NCI-H2029 treated with DMSO at 0.1 percent for 48 hours (cell line): ENCODE measurements around the gene CTNNBL1.

Experiments used
- DNase-seq: peaks from one replicate; lab custom pipeline; 2025; lab: John Stamatoyannopoulos, UW

CTNNBL1 gene

GRCh38 chr20:37879843-37880242 is 186.0 kb downstream of the CTNNBL1 start:
- DNase-seq: no peak

- DNase-seq: no peak
Observed at GRCh38 chr20:37880726-37881591, 187.1 kb downstream of the CTNNBL1 start.

- no peak for DNase-seq
Observed at GRCh38 chr20:37881601-37882343, 187.9 kb downstream of the CTNNBL1 start.

- no peak for DNase-seq
Observed at GRCh38 chr20:37882961-37883712, 189.3 kb downstream of the CTNNBL1 start.

- DNase-seq: no peak
Observed at GRCh38 chr20:37885042-37885441, 191.2 kb downstream of the CTNNBL1 start.

- DNase-seq: no peak
Observed at GRCh38 chr20:37885593-37886503, 192.0 kb downstream of the CTNNBL1 start.

GRCh38 chr20:37886851-37887297 is 193.0 kb downstream of the CTNNBL1 start:
- peak; percentile 5 for DNase-seq

GRCh38 chr20:37888641-37889040 is 194.8 kb downstream of the CTNNBL1 start:
- no peak for DNase-seq

- DNase-seq: no peak
Observed at GRCh38 chr20:37890108-37890507, 196.3 kb downstream of the CTNNBL1 start.

GRCh38 chr20:37890643-37891042 is 196.8 kb downstream of the CTNNBL1 start:
- DNase-seq: no peak

GRCh38 chr20:37892001-37892400 is 198.2 kb downstream of the CTNNBL1 start:
- no peak for DNase-seq

- DNase-seq: no peak
Observed at GRCh38 chr20:37893566-37894241, 199.9 kb downstream of the CTNNBL1 start.

- no peak for DNase-seq
Observed at GRCh38 chr20:37894454-37894853, 200.6 kb downstream of the CTNNBL1 start.

GRCh38 chr20:37895166-37895565 is 201.3 kb downstream of the CTNNBL1 start:
- no peak for DNase-seq

GRCh38 chr20:37896932-37897548 is 203.2 kb downstream of the CTNNBL1 start:
- DNase-seq: no peak

- no peak for DNase-seq
Observed at GRCh38 chr20:37898233-37899104, 204.6 kb downstream of the CTNNBL1 start.

- DNase-seq: no peak
Observed at GRCh38 chr20:37899105-37900045, 205.5 kb downstream of the CTNNBL1 start.

GRCh38 chr20:37901240-37901639 is 207.4 kb downstream of the CTNNBL1 start:
- no peak for DNase-seq
